ENCODE data around the gene HOMER1.
"Not testable (repeated sequence)": the region's sequence is repeated elsewhere in the genome, so short reads cannot be mapped to it uniquely, and the experiment has no call there.

Gene HOMER1

GRCh38 chr5:79423296-79423695, 90.6 kb downstream of the HOMER1 start:
- Mint-ChIP-seq H3K27me3 (no peaks in the 10 kb centered on the region), H3K36me3 (peaks cover 7% of the 10 kb centered on the region), H3K4me1 (no peaks in the 10 kb centered on the region), H3K4me3 (no peak overlapping the region), H3K27ac (no peak overlapping the region), H3K9me3 (no peaks in the 10 kb centered on the region)

GRCh38 chr5:79420248-79420647, 93.7 kb downstream of the HOMER1 start:
- Mint-ChIP-seq H3K36me3 (peaks cover 6% of the 10 kb centered on the region), H3K4me3 (no peak overlapping the region), H3K27me3 (no peaks in the 10 kb centered on the region), H3K9me3 (no peaks in the 10 kb centered on the region), H3K4me1 (no peaks in the 10 kb centered on the region), H3K27ac (no peak overlapping the region)

DNA sequence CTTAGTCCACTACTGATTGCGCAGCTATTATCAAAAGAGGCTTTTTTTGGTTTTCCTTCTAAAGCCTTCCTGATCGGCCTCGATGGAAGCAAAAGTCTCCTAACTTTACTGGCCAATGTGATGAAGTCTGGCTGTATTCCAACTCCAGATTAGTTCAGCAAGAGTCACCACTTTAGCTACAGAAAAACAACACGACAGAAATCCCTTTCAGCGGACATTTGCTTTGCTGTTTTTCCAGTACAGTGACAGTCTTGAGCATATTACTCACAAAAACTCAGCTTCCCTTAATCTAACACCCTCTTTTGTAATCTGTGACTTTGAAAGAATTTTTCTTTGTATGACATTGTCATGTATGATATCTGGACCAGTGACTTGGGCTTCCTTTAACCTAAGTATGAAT, 95.7 kb downstream of the HOMER1 start:
- H3K4me3 Mint-ChIP-seq: no peak overlapping the region
- H3K27ac Mint-ChIP-seq: no peak overlapping the region
- H3K4me1 Mint-ChIP-seq: no peaks in the 10 kb centered on the region
- H3K36me3 Mint-ChIP-seq: no peaks in the 10 kb centered on the region
- H3K9me3 Mint-ChIP-seq: no peaks in the 10 kb centered on the region
- no peaks in the 10 kb centered on the region for H3K27me3 Mint-ChIP-seq

- no peaks in the 10 kb centered on the region for H3K27me3 Mint-ChIP-seq
- no peak overlapping the region for H3K4me3 Mint-ChIP-seq
- H3K4me1 Mint-ChIP-seq: no peaks in the 10 kb centered on the region
- H3K36me3 Mint-ChIP-seq: no peaks in the 10 kb centered on the region
- H3K27ac Mint-ChIP-seq: no peak overlapping the region
- H3K9me3 Mint-ChIP-seq: no peaks in the 10 kb centered on the region
These were observed 96.4 kb downstream of the HOMER1 start for GRCh38 chr5:79417495-79417894.

DNA sequence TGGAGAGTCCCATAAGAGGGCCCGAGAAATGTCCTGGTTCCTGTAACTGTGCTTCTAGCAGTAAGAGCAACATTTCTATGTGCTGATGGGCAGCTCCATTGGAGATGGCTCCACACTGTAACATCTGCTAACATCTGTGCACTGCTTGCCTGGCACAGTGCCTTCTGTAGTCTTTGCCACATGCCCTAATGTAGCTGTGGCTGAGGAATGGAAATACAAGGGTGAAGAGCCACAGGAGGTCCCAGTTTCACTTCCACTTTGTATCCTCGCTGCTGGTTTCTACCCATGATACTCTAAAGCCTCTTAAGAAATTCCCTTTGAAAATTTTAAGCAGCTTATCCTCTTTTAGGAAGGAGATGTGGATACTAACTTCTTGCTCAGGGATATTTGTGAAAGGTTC, 97.4 kb downstream of the HOMER1 start:
- Mint-ChIP-seq H3K4me3 (no peak overlapping the region), H3K27ac (no peak overlapping the region), H3K9me3 (no peaks in the 10 kb centered on the region), H3K27me3 (no peaks in the 10 kb centered on the region), H3K4me1 (no peaks in the 10 kb centered on the region), H3K36me3 (no peaks in the 10 kb centered on the region)

GRCh38 chr5:79413112-79413511, 100.8 kb downstream of the HOMER1 start:
- no peaks in the 10 kb centered on the region for H3K27me3 Mint-ChIP-seq
- no peak overlapping the region for H3K27ac Mint-ChIP-seq
- no peaks in the 10 kb centered on the region for H3K4me1 Mint-ChIP-seq
- peaks cover 1% of the 10 kb centered on the region for H3K9me3 Mint-ChIP-seq
- H3K36me3 Mint-ChIP-seq: peaks cover 8% of the 10 kb centered on the region
- no peak overlapping the region for H3K4me3 Mint-ChIP-seq

DNA sequence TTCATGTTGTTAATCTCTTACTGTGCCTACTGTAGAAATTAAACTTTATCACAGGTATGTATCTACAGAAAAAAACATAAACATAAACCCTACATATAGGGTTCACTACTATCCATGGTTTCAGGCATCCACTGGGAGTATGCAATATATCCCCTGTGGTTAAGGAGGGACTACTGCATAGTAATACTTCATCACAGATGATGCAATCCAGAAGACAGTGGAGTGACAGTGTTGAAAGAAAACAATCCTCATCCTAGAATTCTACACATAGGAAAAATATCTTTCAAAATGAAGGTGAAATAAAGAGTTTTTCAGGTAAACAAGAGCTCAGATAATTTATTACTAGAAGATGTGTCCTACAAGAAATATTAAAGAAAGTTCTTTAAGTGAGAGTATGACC, 105.9 kb downstream of the HOMER1 start:
- H3K4me3 Mint-ChIP-seq: no peak overlapping the region
- H3K36me3 Mint-ChIP-seq: peaks cover 19% of the 10 kb centered on the region
- H3K27me3 Mint-ChIP-seq: peaks cover 1% of the 10 kb centered on the region
- H3K4me1 Mint-ChIP-seq: no peaks in the 10 kb centered on the region
- H3K27ac Mint-ChIP-seq: no peak overlapping the region
- H3K9me3 Mint-ChIP-seq: peaks cover 17% of the 10 kb centered on the region

GRCh38 chr5:79407591-79407990, 106.3 kb downstream of the HOMER1 start:
- H3K36me3 Mint-ChIP-seq: peaks cover 19% of the 10 kb centered on the region
- no peak overlapping the region for H3K27ac Mint-ChIP-seq
- H3K4me1 Mint-ChIP-seq: no peaks in the 10 kb centered on the region
- H3K27me3 Mint-ChIP-seq: peaks cover 1% of the 10 kb centered on the region
- H3K4me3 Mint-ChIP-seq: no peak overlapping the region
- peaks cover 17% of the 10 kb centered on the region for H3K9me3 Mint-ChIP-seq

- Mint-ChIP-seq H3K9me3 (no peaks in the 10 kb centered on the region), H3K4me1 (no peaks in the 10 kb centered on the region), H3K27ac (no peak overlapping the region), H3K27me3 (no peaks in the 10 kb centered on the region), H3K36me3 (peaks cover 4% of the 10 kb centered on the region), H3K4me3 (no peak overlapping the region)
These were observed 112.7 kb downstream of the HOMER1 start for GRCh38 chr5:79401216-79401615.

- Mint-ChIP-seq H3K4me3 (no peak overlapping the region), H3K27me3 (no peaks in the 10 kb centered on the region), H3K36me3 (peaks cover 5% of the 10 kb centered on the region)
These were observed 114.9 kb downstream of the HOMER1 start for GRCh38 chr5:79399046-79399445.

GRCh38 chr5:79397080-79397479, 116.9 kb downstream of the HOMER1 start:
- H3K36me3 Mint-ChIP-seq: peaks cover 8% of the 10 kb centered on the region
- H3K9me3 Mint-ChIP-seq: no peaks in the 10 kb centered on the region
- no peak overlapping the region for H3K27ac Mint-ChIP-seq
- no peaks in the 10 kb centered on the region for H3K4me1 Mint-ChIP-seq
- H3K4me3 Mint-ChIP-seq: no peak overlapping the region
- H3K27me3 Mint-ChIP-seq: no peaks in the 10 kb centered on the region

More at GRCh38 chr5:79399046-79399445, 114.9 kb downstream of the HOMER1 start:
- H3K4me1 Mint-ChIP-seq: no peaks in the 10 kb centered on the region
- no peak overlapping the region for H3K27ac Mint-ChIP-seq
- H3K9me3 Mint-ChIP-seq: no peaks in the 10 kb centered on the region

DNA sequence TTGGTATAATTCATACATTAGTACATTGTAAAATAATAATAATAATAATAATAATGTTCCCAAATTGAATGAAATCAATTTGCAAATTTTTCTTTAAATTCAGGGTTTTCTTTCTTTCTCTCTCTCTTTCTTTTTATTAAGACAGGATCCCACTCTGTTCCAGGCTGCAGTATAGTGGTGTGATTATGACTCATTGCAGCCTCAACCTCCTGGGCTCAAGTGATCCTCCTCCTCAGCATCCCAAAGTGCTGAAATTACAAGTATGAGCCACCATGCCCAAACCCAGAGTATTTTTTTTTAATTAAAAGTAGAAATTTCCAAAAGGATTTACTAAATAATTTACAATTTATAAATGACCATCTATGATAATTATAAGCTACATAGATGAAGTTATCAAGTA, 117.7 kb downstream of the HOMER1 start:
- Mint-ChIP-seq H3K4me3 (no peak overlapping the region), H3K9me3 (no peaks in the 10 kb centered on the region), H3K27ac (no peak overlapping the region), H3K27me3 (no peaks in the 10 kb centered on the region), H3K36me3 (peaks cover 7% of the 10 kb centered on the region), H3K4me1 (no peaks in the 10 kb centered on the region)

DNA sequence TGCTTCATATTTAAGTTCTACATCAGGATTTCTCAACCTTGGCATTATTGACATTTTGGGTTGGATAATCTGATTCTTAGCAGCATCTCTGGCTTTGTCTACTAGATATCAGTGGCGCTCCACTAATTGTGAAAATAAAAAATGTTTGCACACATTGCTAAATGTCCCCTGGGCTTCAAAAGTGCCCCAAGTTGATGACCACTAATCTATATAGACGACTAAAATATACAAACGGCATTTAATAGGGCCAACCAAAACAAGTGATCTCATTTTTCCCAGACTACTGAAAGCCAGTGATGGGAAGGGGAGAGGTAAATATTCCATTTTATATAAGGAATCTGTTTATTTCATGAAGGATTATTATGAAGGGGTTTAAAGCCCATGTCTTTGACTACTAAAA, 118.6 kb downstream of the HOMER1 start:
- Mint-ChIP-seq H3K4me3 (no peak overlapping the region), H3K27ac (no peak overlapping the region), H3K9me3 (no peaks in the 10 kb centered on the region), H3K27me3 (no peaks in the 10 kb centered on the region), H3K36me3 (peaks cover 8% of the 10 kb centered on the region), H3K4me1 (no peaks in the 10 kb centered on the region)

DNA sequence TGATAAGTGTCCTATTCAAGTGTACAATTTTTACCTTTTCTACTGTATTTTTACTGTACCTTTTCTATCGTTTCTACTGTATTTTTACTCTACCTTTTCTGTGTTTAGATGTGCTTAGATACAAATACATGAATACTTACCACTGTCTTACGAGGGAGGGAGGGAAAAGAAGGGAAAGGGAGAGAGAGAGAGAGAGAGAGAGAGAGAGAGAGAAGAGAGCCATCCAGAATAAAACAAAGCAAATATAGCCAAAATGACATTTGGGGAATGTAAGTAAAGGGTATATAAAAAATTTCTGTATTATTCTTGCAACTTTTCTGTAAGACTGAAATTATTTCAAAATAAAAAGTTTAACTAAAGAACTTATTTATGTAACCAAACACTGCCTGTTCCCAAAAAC, 121.2 kb downstream of the HOMER1 start:
- Mint-ChIP-seq H3K4me3 (no peak overlapping the region), H3K27me3 (no peaks in the 10 kb centered on the region), H3K36me3 (peaks cover 6% of the 10 kb centered on the region), H3K4me1 (no peaks in the 10 kb centered on the region), H3K27ac (no peak overlapping the region), H3K9me3 (no peaks in the 10 kb centered on the region)

GRCh38 chr5:79386679-79387078, 127.3 kb downstream of the HOMER1 start:
- H3K36me3 Mint-ChIP-seq: peaks cover 20% of the 10 kb centered on the region
- no peak overlapping the region for H3K4me3 Mint-ChIP-seq
- no peaks in the 10 kb centered on the region for H3K4me1 Mint-ChIP-seq

DNA sequence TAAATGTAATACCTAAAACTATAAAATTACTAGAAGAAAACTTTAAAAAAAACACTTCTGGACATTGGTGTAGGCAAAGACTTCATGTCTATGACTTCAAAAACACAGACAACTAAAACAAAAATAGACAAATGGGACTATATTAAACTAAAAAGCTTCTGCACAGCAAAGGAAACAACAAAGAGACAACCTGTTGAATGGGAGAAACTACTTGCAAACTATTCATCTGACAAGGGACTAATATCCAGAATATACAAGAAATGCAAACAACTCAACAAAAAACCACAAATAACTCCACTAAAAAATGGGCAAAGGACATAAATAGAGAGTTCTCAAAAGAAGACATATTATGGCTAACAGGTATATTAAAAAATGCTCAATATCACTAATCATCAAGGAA, 128.8 kb downstream of the HOMER1 start:
- not testable (repeated sequence) for H3K4me1 Mint-ChIP-seq, H3K4me3 Mint-ChIP-seq, H3K27me3 Mint-ChIP-seq, H3K27ac Mint-ChIP-seq
- Mint-ChIP-seq H3K9me3 (peaks cover 17% of the 10 kb centered on the region), H3K36me3 (peaks cover 21% of the 10 kb centered on the region)

More at GRCh38 chr5:79386679-79387078, 127.3 kb downstream of the HOMER1 start:
- peaks cover 2% of the 10 kb centered on the region for H3K27me3 Mint-ChIP-seq
- no peak overlapping the region for H3K27ac Mint-ChIP-seq
- peaks cover 10% of the 10 kb centered on the region for H3K9me3 Mint-ChIP-seq

- Mint-ChIP-seq H3K27me3 (peaks cover 2% of the 10 kb centered on the region), H3K4me1 (no peaks in the 10 kb centered on the region), H3K9me3 (peaks cover 17% of the 10 kb centered on the region), H3K36me3 (peaks cover 16% of the 10 kb centered on the region), H3K27ac (no peak overlapping the region), H3K4me3 (no peak overlapping the region)
These were observed 135.3 kb downstream of the HOMER1 start for GRCh38 chr5:79378510-79379186.

Data from activated naive CD4-positive, alpha-beta T cell treated with anti-CD3 and anti-CD28 coated beads, Interleukin-2, amount 50 U/mL, for 24 hours (primary cell).